Kidney (tissue), 14 donors: ENCODE data around the gene TUBAL3. TPM values are rescaled to one million over a fixed set of nuclear protein-coding genes. Genes with fewer than 3 reads are reported as not detected.

Experiments used
- DNase-seq, 5 donors: peaks; one replicate each; pipeline ENCODE4 v3.0.0-alpha.2; 2013 to 2020
- FAIRE-seq: peaks from 2 replicates; lab custom pipeline; 2012; peaks lifted over from hg19 to GRCh38; lab: Jason Lieb, UNC
- H3K27ac ChIP-seq, 2 donors: one replicate each; pipeline ENCODE4 v1.7.0; 2013; ENCODE audit warnings: low read depth in 2 of 2, low read length in 2 of 2, inconsistent platforms in 1 of 2
- H3K27me3 ChIP-seq: one replicate; pipeline ENCODE4 v1.7.1; 2013; ENCODE audit warnings: low read length, inconsistent platforms; ENCODE audit not compliant: control insufficient read depth, insufficient read depth
- H3K36me3 ChIP-seq, 3 donors: one replicate each; pipeline versions ENCODE4 v1.7.0 to v1.7.1; 2013; ENCODE audit warnings: low read length in 3 of 3, control low read depth in 1 of 3, inconsistent platforms in 1 of 3; ENCODE audit not compliant: insufficient read depth in 3 of 3, control insufficient read depth in 2 of 3
- H3K4me1 ChIP-seq, 3 donors: one replicate each; pipeline versions ENCODE4 v1.7.0 to v1.7.1; 2013; ENCODE audit warnings: low read length in 3 of 3, inconsistent platforms in 1 of 3, low read depth in 1 of 3; ENCODE audit not compliant: control insufficient read depth in 2 of 3, insufficient read depth in 2 of 3
- H3K4me3 ChIP-seq, 3 donors: one replicate each; pipeline versions ENCODE4 v1.7.0 to v1.8.1; 2013; ENCODE audit warnings: low read length in 3 of 3, control low read depth in 1 of 3, inconsistent platforms in 1 of 3
- H3K9ac ChIP-seq, 3 donors: one replicate each; pipeline versions ENCODE4 v1.7.0 to v1.7.1; 2013; ENCODE audit warnings: low read length in 3 of 3, control low read depth in 1 of 3, inconsistent platforms in 1 of 3
- H3K9me3 ChIP-seq, 3 donors: one replicate each; pipeline versions ENCODE4 v1.7.0 to v1.7.1; 2013; ENCODE audit warnings: low read length in 3 of 3, control low read depth in 1 of 3, inconsistent platforms in 1 of 3; ENCODE audit not compliant: control insufficient read depth in 2 of 3, insufficient read depth in 1 of 3
- CTCF ChIP-seq: IDR thresholded peaks from 3 replicates; pipeline ENCODE4 v1.5.1; 2012; ENCODE audit warnings: mild to moderate bottlenecking, moderate library complexity, borderline replicate concordance; ENCODE audit not compliant: insufficient read depth; ENCODE audit errors: extremely low read depth
- intact Hi-C: fragments of 100-400 bp; cut with DNase I; formaldehyde crosslinking; loops from one replicate; pipeline ENCODE4 v1.11.1; 2022
- polyA plus RNA-seq: library from polyadenylated mRNA; stranded (reverse); fragments of 350-450 nt; fragmentation: Illumina TruSeq; extraction: RNeasy Lipid Tissue Mini Kit (QIAGEN cat#74804); gene quantifications from one replicate; pipeline ENCODE4 v1.2.3, GENCODE V29; 2014; ENCODE audit warnings: low read depth, low replicate concordance; ENCODE audit not compliant: insufficient read depth
- total RNA-seq: library from RNA; stranded (reverse); fragmentation: NEBNext Ultra II Directional; extraction: Animal tissue kit (Norgen Biotek cat#: 25700); gene quantifications from one replicate; pipeline ENCODE4 v1.2.1, GENCODE V29; 2021
- donor health status: control.
- donor health status: control.
- donor health status: control.
- donor health status: control.
- donor health status: control.
- donor health status: DM: yes; HTN: yes; CAD: no.
- donor health status: Normal renal cell carcinoma (clear cell type).

The TUBAL3 gene
- total and polyA plus RNA-seq, 2 donors from 2014 or later = 0.44 to 10.8 TPM

- Histone ChIP-seq H3K4me1 (no peaks in the 10 kb centered on the region), H3K4me3 (no peak overlapping the region), H3K27me3 (no peaks in the 10 kb centered on the region), H3K27ac (no peak overlapping the region), H3K36me3 (no peaks in the 10 kb centered on the region), H3K9ac (no peak overlapping the region), H3K9me3 (peaks cover 0 to 10% (median 3%) of the 10 kb centered on the region in 3 donors)
- FAIRE-seq (no peak), DNase-seq (no peak)
- TF ChIP-seq CTCF = no peak
- intact Hi-C loops = no loop called here
Observed at GRCh38 chr10:5391790-5392189, 12.8 kb downstream of the TUBAL3 start.

DNA sequence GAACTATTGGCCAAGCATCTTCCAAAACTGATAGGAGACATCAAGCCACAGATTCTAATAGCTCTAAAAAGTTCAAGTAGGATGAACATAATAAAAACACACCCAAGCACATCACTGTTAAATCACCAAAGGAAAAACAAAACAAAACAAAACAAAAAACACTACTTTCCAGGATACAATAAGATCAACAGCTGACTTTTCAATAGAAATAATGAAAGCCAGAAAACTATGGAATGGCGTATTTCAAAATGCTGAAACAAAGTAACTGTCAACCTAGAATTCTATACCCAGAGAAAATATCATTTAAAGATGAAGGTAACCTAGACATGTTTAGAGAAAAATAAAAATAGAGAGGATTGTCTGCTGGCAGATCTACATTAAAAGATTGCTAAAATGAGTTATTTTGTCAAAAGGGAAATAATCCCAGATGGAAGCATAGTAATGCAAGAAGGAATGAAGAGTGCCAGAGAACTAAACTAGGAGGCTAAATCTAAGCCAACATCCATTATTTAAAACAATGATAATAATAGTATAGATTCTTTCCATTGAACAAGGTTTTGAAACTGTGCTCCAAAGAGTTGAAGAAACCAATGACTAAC is 13.9 kb downstream of the TUBAL3 start:
- no peak overlapping the region for H3K27ac ChIP-seq
- H3K9me3 ChIP-seq = peaks cover 0 to 10% (median 3%) of the 10 kb centered on the region in 3 donors
- TF ChIP-seq CTCF = no peak
- H3K27me3 ChIP-seq = no peaks in the 10 kb centered on the region
- no peaks in the 10 kb centered on the region for H3K36me3 ChIP-seq
- no peak for FAIRE-seq
- H3K9ac ChIP-seq = no peak overlapping the region
- intact Hi-C loops = no loop called here
- no peak overlapping the region for H3K4me3 ChIP-seq
- no peaks in the 10 kb centered on the region for H3K4me1 ChIP-seq
- DNase-seq = no peak

DNA sequence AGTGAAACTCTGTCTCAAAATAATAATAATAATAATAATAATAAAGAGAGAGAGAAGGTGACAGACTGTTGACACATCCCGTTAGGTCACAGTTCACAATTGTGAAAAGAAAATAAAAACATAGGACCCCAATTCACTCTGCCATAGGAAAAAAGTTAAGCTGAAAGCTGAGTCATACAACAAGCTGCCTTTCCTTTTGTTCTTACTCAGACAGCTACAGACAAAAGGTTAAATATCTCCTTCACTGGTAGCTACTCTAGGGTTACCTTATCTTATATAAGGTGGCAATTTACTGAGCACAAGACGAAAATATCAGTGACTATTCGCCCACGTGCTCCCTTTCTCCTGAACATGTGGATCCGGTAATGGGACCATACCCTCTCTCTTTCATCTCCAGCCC is 17.5 kb downstream of the TUBAL3 start:
- intact Hi-C loops = no loop called here
- no peaks in the 10 kb centered on the region for H3K27me3 ChIP-seq
- H3K4me3 ChIP-seq = no peak overlapping the region
- no peak for TF ChIP-seq CTCF
- FAIRE-seq (no peak), DNase-seq (no peak)
- H3K4me1 ChIP-seq = no peaks in the 10 kb centered on the region
- H3K36me3 ChIP-seq = no peaks in the 10 kb centered on the region
- H3K9ac ChIP-seq = no peak overlapping the region
- peaks cover 0 to 10% (median 3%) of the 10 kb centered on the region in 3 donors for H3K9me3 ChIP-seq
- H3K27ac ChIP-seq = no peak overlapping the region

GRCh38 chr10:5385224-5385623 is 19.4 kb downstream of the TUBAL3 start:
- Histone ChIP-seq H3K27me3 (no peaks in the 10 kb centered on the region), H3K9ac (no peak overlapping the region), H3K27ac (no peak overlapping the region), H3K4me1 (no peaks in the 10 kb centered on the region), H3K9me3 (peaks cover 0 to 3% (median 2%) of the 10 kb centered on the region in 3 donors), H3K4me3 (no peak overlapping the region), H3K36me3 (no peaks in the 10 kb centered on the region)
- TF ChIP-seq CTCF = no peak
- no peak for DNase-seq
- intact Hi-C loops = no loop called here
- no peak for FAIRE-seq
